Vagina (tissue), 2 donors: ENCODE measurements around the gene VPS8. TPM values are rescaled to one million over a fixed set of nuclear protein-coding genes. Genes with fewer than 3 reads are reported as not detected.

Source experiments
- DNase-seq, 2 donors: peaks; one replicate each; pipeline ENCODE4 v3.0.0-alpha.2; 2017; ENCODE audit errors: extremely low spot score in 2 of 2
- H3K27ac ChIP-seq: fragments of 200-600 bp; sonication (generic); one replicate; pipeline ENCODE4 v1.5.1; 2019
- H3K27me3 ChIP-seq: fragments of 200-600 bp; sonication (generic); one replicate; pipeline ENCODE4 v1.5.1; 2019
- H3K36me3 ChIP-seq, 2 donors: fragments of 200-600 bp; sonication (generic); one replicate each; pipeline ENCODE4 v1.5.1; 2017 to 2019
- H3K4me1 ChIP-seq: fragments of 200-600 bp; sonication (generic); one replicate; pipeline ENCODE4 v1.5.1; 2019
- H3K4me3 ChIP-seq, 2 donors: fragments of 200-600 bp; sonication (generic); 1 replicate in 1 of 2; 2 replicates in 1 of 2; pipeline ENCODE4 v1.5.1; 2016 to 2019
- H3K9me3 ChIP-seq: fragments of 200-600 bp; sonication (generic); one replicate; pipeline ENCODE4 v1.5.1; 2019
- POLR2A ChIP-seq, 2 donors: fragments of 450-650 bp; IDR thresholded peaks; one replicate each; pipeline ENCODE4 v1.6.1; 2017; ENCODE audit warnings: antibody characterized with exemption in 2 of 2, mild to moderate bottlenecking in 2 of 2, moderate library complexity in 2 of 2
- POLR2AphosphoS5 ChIP-seq, 2 donors: sonication (generic); formaldehyde crosslinking; IDR thresholded peaks; one replicate each; pipeline ENCODE4 v1.9.0; 2017; ENCODE audit warnings: antibody characterized with exemption in 2 of 2, mild to moderate bottlenecking in 2 of 2, low read depth in 1 of 2; ENCODE audit not compliant: insufficient read depth in 1 of 2
- intact Hi-C: fragments of 100-400 bp; cut with DNase I; formaldehyde crosslinking; loops from one replicate; pipeline ENCODE4 v1.15.1; 2023
- total RNA-seq: library from RNA; depleted of rRNA; stranded (reverse); fragments of >200 nt; gene quantifications from one replicate; pipeline ENCODE4 v1.2.3, GENCODE V29; 2016
- TF ChIP-seq, protein P1 (sequence below), 3 experiments: fragments of 450-650 bp in 2 of 3; fragments of 200-600 bp in 1 of 3; sonication (generic) in 1 of 3; IDR thresholded peaks; one replicate each; pipeline ENCODE4 v1.5.1; 2017 to 2019; ENCODE audit warnings: antibody characterized with exemption in 3 of 3, mild to moderate bottlenecking in 2 of 3, moderate library complexity in 2 of 3

Gene VPS8, protein sequence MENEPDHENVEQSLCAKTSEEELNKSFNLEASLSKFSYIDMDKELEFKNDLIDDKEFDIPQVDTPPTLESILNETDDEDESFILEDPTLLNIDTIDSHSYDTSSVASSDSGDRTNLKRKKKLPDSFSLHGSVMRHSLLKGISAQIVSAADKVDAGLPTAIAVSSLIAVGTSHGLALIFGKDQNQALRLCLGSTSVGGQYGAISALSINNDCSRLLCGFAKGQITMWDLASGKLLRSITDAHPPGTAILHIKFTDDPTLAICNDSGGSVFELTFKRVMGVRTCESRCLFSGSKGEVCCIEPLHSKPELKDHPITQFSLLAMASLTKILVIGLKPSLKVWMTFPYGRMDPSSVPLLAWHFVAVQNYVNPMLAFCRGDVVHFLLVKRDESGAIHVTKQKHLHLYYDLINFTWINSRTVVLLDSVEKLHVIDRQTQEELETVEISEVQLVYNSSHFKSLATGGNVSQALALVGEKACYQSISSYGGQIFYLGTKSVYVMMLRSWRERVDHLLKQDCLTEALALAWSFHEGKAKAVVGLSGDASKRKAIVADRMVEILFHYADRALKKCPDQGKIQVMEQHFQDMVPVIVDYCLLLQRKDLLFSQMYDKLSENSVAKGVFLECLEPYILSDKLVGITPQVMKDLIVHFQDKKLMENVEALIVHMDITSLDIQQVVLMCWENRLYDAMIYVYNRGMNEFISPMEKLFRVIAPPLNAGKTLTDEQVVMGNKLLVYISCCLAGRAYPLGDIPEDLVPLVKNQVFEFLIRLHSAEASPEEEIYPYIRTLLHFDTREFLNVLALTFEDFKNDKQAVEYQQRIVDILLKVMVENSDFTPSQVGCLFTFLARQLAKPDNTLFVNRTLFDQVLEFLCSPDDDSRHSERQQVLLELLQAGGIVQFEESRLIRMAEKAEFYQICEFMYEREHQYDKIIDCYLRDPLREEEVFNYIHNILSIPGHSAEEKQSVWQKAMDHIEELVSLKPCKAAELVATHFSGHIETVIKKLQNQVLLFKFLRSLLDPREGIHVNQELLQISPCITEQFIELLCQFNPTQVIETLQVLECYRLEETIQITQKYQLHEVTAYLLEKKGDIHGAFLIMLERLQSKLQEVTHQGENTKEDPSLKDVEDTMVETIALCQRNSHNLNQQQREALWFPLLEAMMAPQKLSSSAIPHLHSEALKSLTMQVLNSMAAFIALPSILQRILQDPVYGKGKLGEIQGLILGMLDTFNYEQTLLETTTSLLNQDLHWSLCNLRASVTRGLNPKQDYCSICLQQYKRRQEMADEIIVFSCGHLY (N-terminal part only)
- 52.3 TPM for total RNA-seq

DNA sequence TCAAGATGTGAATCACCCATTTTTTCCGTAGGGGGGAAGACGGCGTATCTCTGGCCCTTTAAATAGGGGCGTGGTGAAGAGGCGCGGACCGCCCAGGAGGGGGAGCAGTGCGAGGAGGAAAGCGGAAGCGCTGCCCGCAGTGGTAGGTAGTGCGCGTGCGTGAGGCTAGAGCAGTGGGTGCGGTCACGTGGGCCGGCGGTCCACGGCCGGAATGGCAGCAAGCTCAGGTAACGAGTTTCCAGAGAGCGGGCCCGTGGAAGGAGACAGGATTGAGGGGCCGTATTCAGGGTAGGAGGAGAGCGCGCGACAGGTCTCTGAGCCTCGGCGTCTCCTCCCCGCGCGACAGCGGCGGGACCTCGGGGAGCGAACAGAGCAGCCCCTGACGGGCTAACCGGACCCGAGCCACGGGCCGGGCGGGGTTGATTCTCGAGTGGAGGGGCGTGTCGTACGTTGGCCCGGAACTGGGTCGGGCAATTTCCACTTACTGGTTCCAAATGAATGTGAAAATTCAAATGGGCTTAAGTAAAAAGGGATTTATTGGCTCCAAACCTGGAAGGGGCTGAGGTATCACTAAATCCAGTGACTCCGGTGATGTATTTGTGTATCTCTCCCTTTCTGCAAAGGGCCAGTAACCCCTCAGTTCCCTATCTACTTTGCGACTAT is at the start of gene VPS8:
TSS of gene VPS8 (plus strand) at position 168 of the 663 bp plus-strand sequence. CDS start 12,467 bp downstream, outside the sequence.
- Histone ChIP-seq H3K9me3 (no peaks in the 10 kb centered on the region), H3K27me3 (no peaks in the 10 kb centered on the region), H3K27ac (peak within 1 kb of the TSS; percentile 80), H3K36me3 (no peaks in the 10 kb centered on the region), H3K4me3 (peak within 1 kb of the TSS; percentile 76 to 90), H3K4me1 (peaks cover 15% of the 10 kb centered on the region)
- DNase-seq, result peak in 1 of 2 donors; percentile 96
- intact Hi-C loops, result no loop called here
- TF ChIP-seq, protein P1, sequence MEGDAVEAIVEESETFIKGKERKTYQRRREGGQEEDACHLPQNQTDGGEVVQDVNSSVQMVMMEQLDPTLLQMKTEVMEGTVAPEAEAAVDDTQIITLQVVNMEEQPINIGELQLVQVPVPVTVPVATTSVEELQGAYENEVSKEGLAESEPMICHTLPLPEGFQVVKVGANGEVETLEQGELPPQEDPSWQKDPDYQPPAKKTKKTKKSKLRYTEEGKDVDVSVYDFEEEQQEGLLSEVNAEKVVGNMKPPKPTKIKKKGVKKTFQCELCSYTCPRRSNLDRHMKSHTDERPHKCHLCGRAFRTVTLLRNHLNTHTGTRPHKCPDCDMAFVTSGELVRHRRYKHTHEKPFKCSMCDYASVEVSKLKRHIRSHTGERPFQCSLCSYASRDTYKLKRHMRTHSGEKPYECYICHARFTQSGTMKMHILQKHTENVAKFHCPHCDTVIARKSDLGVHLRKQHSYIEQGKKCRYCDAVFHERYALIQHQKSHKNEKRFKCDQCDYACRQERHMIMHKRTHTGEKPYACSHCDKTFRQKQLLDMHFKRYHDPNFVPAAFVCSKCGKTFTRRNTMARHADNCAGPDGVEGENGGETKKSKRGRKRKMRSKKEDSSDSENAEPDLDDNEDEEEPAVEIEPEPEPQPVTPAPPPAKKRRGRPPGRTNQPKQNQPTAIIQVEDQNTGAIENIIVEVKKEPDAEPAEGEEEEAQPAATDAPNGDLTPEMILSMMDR (IDR thresholded peaks at IDR 0.05), result peak; percentile 55 to 90 (median 58)
- TF ChIP-seq POLR2A (IDR thresholded peaks at IDR 0.05) (peak in 1 of 2 donors; percentile 55), POLR2AphosphoS5 (IDR thresholded peaks at IDR 0.05; ENCODE audit: insufficient read depth in 1 of 2, low read depth in 1 of 2) (peak; percentile 94 to 96)

DNA sequence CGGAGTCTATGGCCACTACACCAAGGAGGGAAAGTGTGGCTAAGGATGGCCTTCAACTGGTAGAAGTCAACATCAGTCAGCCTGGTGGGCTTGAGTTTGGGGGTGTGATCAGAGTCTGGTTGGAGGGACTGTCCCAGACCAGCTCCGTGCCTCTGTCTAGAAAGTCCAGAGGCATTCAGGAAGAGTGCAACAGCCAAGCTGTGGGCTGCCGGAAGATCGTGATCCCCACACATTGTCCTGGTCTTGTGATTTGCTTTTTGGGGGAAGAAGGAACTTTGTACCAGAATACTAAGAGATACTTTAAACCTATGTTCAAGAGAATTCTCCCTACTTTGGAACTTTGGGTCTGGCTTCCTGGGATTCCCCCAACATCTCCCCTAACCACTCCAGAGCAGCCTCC is 47.8 kb upstream of the VPS8 start:
- H3K36me3 ChIP-seq, result no peaks in the 10 kb centered on the region
- no peaks in the 10 kb centered on the region for H3K27me3 ChIP-seq
- H3K27ac ChIP-seq, result peak overlapping the region; percentile 52
- no peaks in the 10 kb centered on the region for H3K9me3 ChIP-seq
- TF ChIP-seq POLR2AphosphoS5 (IDR thresholded peaks at IDR 0.05; ENCODE audit: insufficient read depth in 1 of 2, low read depth in 1 of 2) (no peak), POLR2A (IDR thresholded peaks at IDR 0.05) (no peak)
- TF ChIP-seq, protein P1 (IDR thresholded peaks at IDR 0.05), result no peak
- intact Hi-C loops, result no loop called here
- no peak overlapping the region for H3K4me3 ChIP-seq
- H3K4me1 ChIP-seq, result peaks cover 37% of the 10 kb centered on the region
- no peak for DNase-seq

DNA sequence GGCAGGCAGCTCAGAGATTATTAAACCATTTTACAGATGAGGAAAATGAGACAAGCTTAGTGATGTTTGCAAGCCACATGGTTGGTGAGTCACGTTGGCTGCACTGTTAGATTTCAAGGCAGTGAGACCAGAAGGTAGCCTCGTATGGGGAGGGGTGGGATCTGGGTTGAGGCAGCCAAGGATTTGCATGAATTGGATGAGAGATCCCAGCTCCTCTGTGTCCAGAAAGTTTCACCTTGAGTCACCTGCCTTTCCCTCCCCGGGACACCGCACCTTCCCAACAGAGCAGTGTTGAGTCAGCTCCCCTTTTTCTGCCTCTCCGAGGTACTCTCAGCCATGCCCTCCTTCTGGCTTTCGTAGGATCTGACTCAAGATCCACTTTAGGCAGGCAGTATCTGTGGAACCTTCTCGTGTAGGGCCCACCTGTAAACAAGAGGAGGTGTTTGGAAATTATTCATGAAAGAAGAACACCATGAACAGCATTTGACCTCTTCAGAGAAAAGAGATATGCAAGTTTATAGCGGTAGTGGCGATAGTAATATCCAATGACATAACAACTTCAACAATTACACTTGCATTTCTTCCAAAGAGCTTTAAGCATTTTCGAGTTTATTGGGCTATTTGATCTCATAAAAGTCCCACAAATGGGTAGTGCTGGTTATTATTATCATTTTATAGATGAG is 46.8 kb upstream of the VPS8 start:
- Histone ChIP-seq H3K27ac (peak overlapping the region; percentile 52), H3K4me3 (no peak overlapping the region), H3K4me1 (peaks cover 33% of the 10 kb centered on the region), H3K36me3 (no peaks in the 10 kb centered on the region), H3K27me3 (no peaks in the 10 kb centered on the region), H3K9me3 (no peaks in the 10 kb centered on the region)
- intact Hi-C loops, result no loop called here
- TF ChIP-seq, protein P1 (IDR thresholded peaks at IDR 0.05), result no peak
- TF ChIP-seq POLR2AphosphoS5 (IDR thresholded peaks at IDR 0.05; ENCODE audit: insufficient read depth in 1 of 2, low read depth in 1 of 2), result no peak
- TF ChIP-seq POLR2A (IDR thresholded peaks at IDR 0.05), result no peak
- DNase-seq, result no peak

DNA sequence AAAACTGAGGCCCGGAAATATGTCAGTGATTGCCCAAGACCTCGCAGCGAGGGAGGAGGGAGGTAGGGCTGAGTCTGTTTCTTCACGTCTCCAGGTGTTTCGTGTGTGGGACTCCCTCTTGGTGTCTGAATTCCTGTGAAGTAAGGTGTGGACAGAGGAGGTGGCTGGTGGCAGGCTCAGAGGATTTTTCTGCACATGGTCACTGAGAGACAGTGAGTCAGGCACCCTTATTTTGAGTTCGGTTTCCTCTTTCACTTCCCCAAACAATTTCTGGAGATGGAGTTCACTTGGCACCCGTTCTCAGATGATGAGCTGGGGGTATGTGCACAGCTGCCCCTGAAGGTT is 46.3 kb upstream of the VPS8 start:
- Histone ChIP-seq H3K4me1 (peaks cover 28% of the 10 kb centered on the region), H3K36me3 (no peaks in the 10 kb centered on the region), H3K27ac (peak overlapping the region; percentile 52), H3K9me3 (no peaks in the 10 kb centered on the region), H3K27me3 (no peaks in the 10 kb centered on the region), H3K4me3 (no peak overlapping the region)
- TF ChIP-seq, protein P1 (IDR thresholded peaks at IDR 0.05), result no peak
- TF ChIP-seq POLR2A (IDR thresholded peaks at IDR 0.05) (no peak), POLR2AphosphoS5 (IDR thresholded peaks at IDR 0.05; ENCODE audit: insufficient read depth in 1 of 2, low read depth in 1 of 2) (no peak)
- no peak for DNase-seq
- intact Hi-C loops, result no loop called here
